GM21576 (cell line): ENCODE measurements around the gene GPX4.

Source experiments
- ATAC-seq: cut with Tn5 transposase; IDR thresholded peaks from one replicate; pipeline ENCODE4 v1.9.1; 2021; ENCODE audit warnings: mild to moderate bottlenecking, moderate library complexity; ENCODE audit not compliant: unreplicated experiment

The GPX4 gene

GRCh38 chr19:1147934-1148549 lies 44.2 kb downstream of the GPX4 start:
- no peak for ATAC-seq

DNA sequence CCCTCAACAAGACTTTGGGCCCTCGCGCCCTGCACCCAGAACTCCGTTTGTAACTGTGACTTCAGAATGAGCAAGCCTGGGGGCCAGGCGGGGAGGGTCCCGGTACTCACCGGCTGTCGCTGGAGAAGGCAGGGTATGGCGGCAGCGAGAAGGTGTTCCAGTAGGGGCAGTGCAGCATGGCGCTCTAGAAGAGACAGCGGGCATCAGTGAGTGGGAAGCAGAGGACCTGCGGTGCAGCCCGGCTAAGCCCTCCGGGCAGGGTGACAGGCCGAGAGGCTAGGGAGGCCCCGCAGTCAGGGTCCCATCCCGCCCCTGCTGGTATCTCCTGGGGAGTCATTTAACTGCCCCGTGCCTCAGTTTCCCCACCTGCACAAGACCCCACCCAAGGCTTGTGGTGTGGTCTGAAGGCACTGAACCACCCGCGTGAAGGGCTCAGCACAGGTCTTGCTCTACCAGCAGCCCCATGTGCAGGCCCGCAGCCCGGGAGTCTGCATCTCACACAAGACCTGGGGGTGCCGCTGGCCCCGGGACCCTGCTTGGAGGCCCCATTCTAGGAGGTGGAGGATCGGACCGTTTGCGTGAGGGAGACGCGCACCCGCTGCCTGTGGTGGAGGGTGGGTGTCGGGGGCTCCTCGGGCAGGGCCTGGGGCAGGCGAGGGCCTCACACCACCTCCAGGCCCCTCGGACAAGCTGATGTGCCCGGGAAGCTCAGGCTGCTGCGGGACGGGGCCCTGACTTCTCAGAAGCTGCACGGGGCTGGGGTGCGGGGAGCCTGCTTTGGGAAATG lies 45.7 kb downstream of the GPX4 start:
- ATAC-seq: no peak

GRCh38 chr19:1150333-1151036 lies 46.7 kb downstream of the GPX4 start:
- ATAC-seq: no peak

GRCh38 chr19:1151037-1151724 lies 47.4 kb downstream of the GPX4 start:
- ATAC-seq: no peak

DNA sequence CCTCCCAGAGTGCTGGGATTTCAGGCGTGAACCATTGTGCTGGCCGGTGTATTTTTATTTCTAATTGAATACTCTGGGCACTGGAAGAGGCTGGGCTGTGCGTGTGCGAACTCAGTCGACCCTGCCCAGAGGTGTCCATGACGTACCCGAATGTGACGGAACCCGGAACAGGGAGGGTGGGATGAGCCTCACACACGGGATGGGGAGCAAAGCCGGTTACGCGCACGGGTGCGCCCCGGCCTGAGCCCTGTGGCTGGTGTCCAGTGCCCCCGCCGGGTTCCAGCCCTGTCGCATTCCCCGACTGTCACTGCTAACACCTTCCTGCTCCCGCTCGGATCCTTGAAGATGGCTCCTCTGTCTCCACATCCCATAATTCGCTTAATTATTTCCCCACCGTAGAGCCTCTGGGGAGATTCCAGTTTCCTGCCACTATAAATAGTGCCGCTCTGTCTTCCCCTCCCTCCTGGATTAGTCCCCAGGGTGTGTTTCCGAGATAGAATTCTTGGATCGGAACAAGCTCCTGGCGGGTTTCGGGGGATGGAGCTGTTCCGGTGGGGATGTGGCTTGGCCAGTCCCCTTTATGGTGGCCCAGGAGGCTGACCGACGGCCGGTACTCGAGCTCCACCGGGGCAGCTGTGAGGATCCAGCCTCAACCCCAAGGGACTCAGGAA lies 48.3 kb downstream of the GPX4 start:
- ATAC-seq: no peak

DNA sequence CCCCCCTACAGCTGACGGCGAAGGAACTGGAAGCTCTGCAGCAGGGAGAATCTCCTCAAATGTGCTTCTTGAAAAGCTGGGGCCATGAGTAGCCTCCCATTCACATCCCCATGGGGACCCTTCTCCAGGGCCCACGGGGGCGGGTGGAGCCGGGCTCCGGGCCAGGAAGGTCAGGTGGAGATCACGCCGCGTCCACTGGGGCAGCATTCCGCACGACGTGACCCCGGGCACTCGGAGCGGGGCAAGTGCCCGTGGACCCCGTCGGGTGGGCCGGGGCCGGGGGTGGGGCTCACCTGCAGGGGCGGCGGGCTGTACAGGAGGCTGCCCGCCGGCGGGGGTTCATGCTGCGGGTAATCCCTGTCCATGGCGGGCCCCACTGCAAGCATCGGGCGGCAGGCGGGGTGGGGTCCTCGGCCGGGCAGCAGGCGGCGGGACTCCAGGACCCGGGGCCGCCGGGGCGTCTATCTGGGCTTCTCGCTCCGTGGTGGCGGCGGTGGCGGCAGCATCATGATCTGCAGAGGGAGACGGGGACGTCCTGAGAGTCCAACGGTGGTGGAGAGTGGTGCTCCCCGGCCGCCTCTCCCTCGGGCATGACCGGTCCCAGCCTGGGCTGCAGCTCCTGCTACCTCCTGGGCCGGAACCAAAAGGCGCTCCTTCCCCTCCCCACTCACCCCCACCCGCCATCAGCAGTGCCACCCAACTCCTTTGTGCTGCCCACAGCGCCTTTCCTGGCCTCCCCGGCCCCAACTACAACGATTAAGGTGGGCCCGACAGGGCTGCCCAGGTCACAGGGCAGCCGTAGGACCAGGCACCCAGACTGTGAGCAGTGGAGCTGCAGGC lies 50.3 kb downstream of the GPX4 start:
- no peak for ATAC-seq

GRCh38 chr19:1154731-1155351 lies 51.0 kb downstream of the GPX4 start:
- no peak for ATAC-seq

DNA sequence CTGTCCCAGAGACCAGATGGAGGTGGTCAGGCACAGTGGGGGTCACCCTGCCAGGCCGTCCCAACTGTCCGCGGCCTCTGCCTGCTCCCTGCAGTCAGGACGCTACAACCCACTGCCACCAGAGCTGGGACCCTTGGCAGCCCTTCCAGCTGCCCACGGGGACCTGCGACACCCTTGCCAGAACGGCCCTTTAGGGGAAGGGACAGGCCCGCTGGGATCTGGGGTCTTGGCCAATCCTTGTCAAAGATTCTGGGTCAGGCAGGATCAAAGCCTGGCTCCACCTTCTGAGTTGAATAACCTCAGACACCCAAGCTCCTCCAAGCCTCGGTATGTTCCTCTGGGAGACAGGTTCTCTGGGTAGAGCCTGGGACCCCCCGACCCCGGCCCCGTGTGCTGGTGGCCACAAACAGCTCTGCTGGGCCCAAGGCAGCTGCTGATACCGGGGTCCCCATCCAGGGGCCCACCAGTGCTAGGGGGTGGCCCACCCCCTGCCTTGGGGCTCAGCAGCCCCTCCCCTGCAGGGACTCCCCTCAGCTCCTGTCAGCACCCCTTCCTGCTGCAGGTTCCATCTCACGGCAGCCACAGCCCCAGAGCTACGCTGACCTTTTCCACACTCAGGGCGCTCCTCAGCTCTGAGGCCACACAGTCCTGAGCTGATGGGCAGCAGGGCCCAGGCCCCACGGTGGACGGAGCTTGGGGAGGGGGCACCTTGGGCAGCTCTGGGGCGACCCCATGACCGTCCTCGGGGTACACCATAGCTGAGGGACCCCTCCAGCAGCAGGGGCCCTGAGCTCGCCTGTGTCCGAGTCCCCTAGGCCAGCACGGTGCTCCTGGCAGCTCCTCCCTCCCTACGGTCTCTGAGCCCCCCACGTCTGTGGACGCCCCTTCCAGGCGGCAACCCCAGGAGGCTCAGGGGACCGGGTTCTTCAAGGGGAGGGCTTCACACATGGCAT lies 51.8 kb downstream of the GPX4 start:
- ATAC-seq: no peak
